Neural crest cell (in vitro differentiated cells): ENCODE data around the gene TDRD12. TPM values are rescaled to one million over a fixed set of nuclear protein-coding genes. Genes with fewer than 3 reads are reported as not detected.
"Not testable (repeated sequence)": the region's sequence is repeated elsewhere in the genome, so short reads cannot be mapped to it uniquely, and the experiment has no call there.

Source experiments
- DNase-seq: peaks from one replicate; pipeline ENCODE4 v3.0.0; 2021; ENCODE audit warnings: low read depth, mixed read lengths, low spot score
- H3K27ac Mint-ChIP-seq: one replicate; pipeline ENCODE4 v1.8.0; 2021; ENCODE audit warnings: mild to moderate bottlenecking, mixed read lengths; ENCODE audit not compliant: unreplicated experiment
- H3K27me3 Mint-ChIP-seq: 2 replicates; pipeline ENCODE4 v1.8.0; 2021; ENCODE audit warnings: low read depth, mild to moderate bottlenecking, mixed read lengths
- H3K36me3 Mint-ChIP-seq: 2 replicates; pipeline ENCODE4 v1.8.0; 2021; ENCODE audit warnings: low read depth, mild to moderate bottlenecking, mixed read lengths
- H3K4me1 Mint-ChIP-seq: 2 replicates; pipeline ENCODE4 v1.8.0; 2021; ENCODE audit warnings: mixed read lengths
- H3K4me3 Mint-ChIP-seq: one replicate; pipeline ENCODE4 v1.8.0; 2021; ENCODE audit warnings: mild to moderate bottlenecking, mixed read lengths
- H3K9me3 Mint-ChIP-seq: 2 replicates; pipeline ENCODE4 v1.8.0; 2021; ENCODE audit warnings: mixed read lengths
- CTCF ChIP-seq: fragments of 200-600 bp; sonication (generic); conservative IDR thresholded peaks from 2 replicates; pipeline ENCODE4 v1.5.0; 2021; ENCODE audit warnings: antibody characterized with exemption, mild to moderate bottlenecking
- total RNA-seq: library from RNA; stranded (reverse); gene quantifications from 2 replicates; pipeline ENCODE4 v1.2.1, GENCODE V29; 2021

Gene TDRD12
- total RNA-seq, 1 donor from 2014 or later, result 0.21 TPM

- peaks cover 21% of the 10 kb centered on the region for H3K4me1 Mint-ChIP-seq
- no peaks in the 10 kb centered on the region for H3K36me3 Mint-ChIP-seq
- H3K4me3 Mint-ChIP-seq, result no peak overlapping the region
- H3K27ac Mint-ChIP-seq, result no peak overlapping the region
- peaks cover 2% of the 10 kb centered on the region for H3K9me3 Mint-ChIP-seq
- no peaks in the 10 kb centered on the region for H3K27me3 Mint-ChIP-seq
- DNase-seq, result no peak
- TF ChIP-seq CTCF, result no peak
Observed at GRCh38 chr19:32828139-32828538, 108.6 kb downstream of the TDRD12 start.

- no peak overlapping the region for H3K27ac Mint-ChIP-seq
- no peak overlapping the region for H3K4me3 Mint-ChIP-seq
- H3K4me1 Mint-ChIP-seq, result peaks cover 16% of the 10 kb centered on the region
Observed at GRCh38 chr19:32828643-32829344, 109.2 kb downstream of the TDRD12 start.

GRCh38 chr19:32829345-32829896, 109.9 kb downstream of the TDRD12 start:
- DNase-seq, result no peak
- Mint-ChIP-seq H3K27me3 (no peaks in the 10 kb centered on the region), H3K4me1 (peaks cover 9% of the 10 kb centered on the region), H3K27ac (no peak overlapping the region), H3K4me3 (no peak overlapping the region), H3K9me3 (peaks cover 2% of the 10 kb centered on the region), H3K36me3 (no peaks in the 10 kb centered on the region)
- TF ChIP-seq CTCF, result no peak

More at GRCh38 chr19:32828643-32829344, 109.2 kb downstream of the TDRD12 start:
- no peaks in the 10 kb centered on the region for H3K36me3 Mint-ChIP-seq
- peaks cover 2% of the 10 kb centered on the region for H3K9me3 Mint-ChIP-seq
- TF ChIP-seq CTCF, result no peak
- no peak for DNase-seq
- no peaks in the 10 kb centered on the region for H3K27me3 Mint-ChIP-seq

- H3K4me1 Mint-ChIP-seq, result no peaks in the 10 kb centered on the region
- H3K27me3 Mint-ChIP-seq, result no peaks in the 10 kb centered on the region
- no peak overlapping the region for H3K4me3 Mint-ChIP-seq
- no peak overlapping the region for H3K27ac Mint-ChIP-seq
- H3K36me3 Mint-ChIP-seq, result no peaks in the 10 kb centered on the region
- no peak for TF ChIP-seq CTCF
- peaks cover 2% of the 10 kb centered on the region for H3K9me3 Mint-ChIP-seq
- no peak for DNase-seq
Observed at GRCh38 chr19:32830231-32831014, 110.9 kb downstream of the TDRD12 start.

- no peaks in the 10 kb centered on the region for H3K4me1 Mint-ChIP-seq
- H3K27me3 Mint-ChIP-seq, result no peaks in the 10 kb centered on the region
- H3K9me3 Mint-ChIP-seq, result peaks cover 2% of the 10 kb centered on the region
Observed at GRCh38 chr19:32831611-32832010, 112.0 kb downstream of the TDRD12 start.

GRCh38 chr19:32832094-32832493, 112.5 kb downstream of the TDRD12 start:
- not testable (repeated sequence) for H3K4me3 Mint-ChIP-seq, H3K27me3 Mint-ChIP-seq, DNase-seq, H3K9me3 Mint-ChIP-seq, H3K27ac Mint-ChIP-seq, H3K36me3 Mint-ChIP-seq, H3K4me1 Mint-ChIP-seq

More at GRCh38 chr19:32831611-32832010, 112.0 kb downstream of the TDRD12 start:
- Mint-ChIP-seq H3K4me3 (no peak overlapping the region), H3K36me3 (no peaks in the 10 kb centered on the region), H3K27ac (no peak overlapping the region)
- TF ChIP-seq CTCF, result no peak
- DNase-seq, result no peak

- DNase-seq, H3K4me3 Mint-ChIP-seq, H3K27me3 Mint-ChIP-seq, H3K27ac Mint-ChIP-seq, H3K9me3 Mint-ChIP-seq, H3K4me1 Mint-ChIP-seq, H3K36me3 Mint-ChIP-seq: not testable (repeated sequence)
Observed at GRCh38 chr19:32832825-32833224, 113.3 kb downstream of the TDRD12 start.

GRCh38 chr19:32833388-32833787, 113.8 kb downstream of the TDRD12 start:
- not testable (repeated sequence) for H3K4me3 Mint-ChIP-seq

More at GRCh38 chr19:32833388-32833787, 113.8 kb downstream of the TDRD12 start:
- not testable (repeated sequence) for H3K27me3 Mint-ChIP-seq, H3K36me3 Mint-ChIP-seq, H3K9me3 Mint-ChIP-seq, H3K4me1 Mint-ChIP-seq, H3K27ac Mint-ChIP-seq, DNase-seq
